H9 (cell line): ENCODE data around the gene C2orf72. TPM values are rescaled to one million over a fixed set of nuclear protein-coding genes. Genes with fewer than 3 reads are reported as not detected.

Source experiments
- DNase-seq: peaks from one replicate; pipeline ENCODE4 v3.0.0-alpha.2; 2017
- H2AFZ ChIP-seq: one replicate; pipeline ENCODE4 v1.6.1; 2013; ENCODE audit warnings: mild to moderate bottlenecking, low read length, control low read depth, moderate library complexity
- H2AK5ac ChIP-seq: 2 replicates; pipeline ENCODE4 v1.6.1; 2013; ENCODE audit warnings: low read length, control low read depth, mixed read lengths; ENCODE audit not compliant: insufficient read length
- H2BK120ac ChIP-seq: one replicate; pipeline ENCODE4 v1.6.1; 2013; ENCODE audit warnings: low read depth, mild to moderate bottlenecking, low read length, control low read depth, inconsistent platforms; ENCODE audit not compliant: poor library complexity, severe bottlenecking
- H2BK12ac ChIP-seq: 2 replicates; pipeline ENCODE4 v1.6.1; 2013; ENCODE audit warnings: low read length, control low read depth, mixed read lengths, low read depth; ENCODE audit not compliant: insufficient read length
- H2BK15ac ChIP-seq: 2 replicates; pipeline ENCODE4 v1.6.1; 2013; ENCODE audit warnings: low read depth, low read length, control low read depth
- H2BK20ac ChIP-seq: one replicate; pipeline ENCODE4 v1.6.1; 2013; ENCODE audit warnings: low read depth, mild to moderate bottlenecking, low read length, control low read depth, inconsistent platforms; ENCODE audit not compliant: poor library complexity, severe bottlenecking
- H2BK5ac ChIP-seq: 2 replicates; pipeline ENCODE4 v1.6.1; 2013; ENCODE audit warnings: low read length, control low read depth, mixed read lengths; ENCODE audit not compliant: insufficient read length
- H3K14ac ChIP-seq: 2 replicates; pipeline ENCODE4 v1.6.1; 2013; ENCODE audit warnings: low read length, control low read depth; ENCODE audit not compliant: insufficient read depth
- H3K18ac ChIP-seq: 2 replicates; pipeline ENCODE4 v1.6.1; 2013; ENCODE audit warnings: low read depth, mild to moderate bottlenecking, mixed read lengths, low read length, control low read depth; ENCODE audit not compliant: insufficient read length
- H3K23ac ChIP-seq: 2 replicates; pipeline ENCODE4 v1.6.1; 2013; ENCODE audit warnings: low read length, control low read depth, mixed read lengths, low read depth; ENCODE audit not compliant: insufficient read length
- H3K23me2 ChIP-seq: 2 replicates; pipeline ENCODE4 v1.6.1; 2013; ENCODE audit warnings: low read depth, mild to moderate bottlenecking, mixed read lengths, low read length, control low read depth; ENCODE audit not compliant: insufficient read length, poor library complexity, severe bottlenecking
- H3K27ac ChIP-seq: 2 replicates; pipeline ENCODE4 v1.5.1; 2013; ENCODE audit warnings: low read length, control low read depth, mixed read lengths, low read depth; ENCODE audit not compliant: insufficient read length
- H3K27me3 ChIP-seq: 2 replicates; pipeline ENCODE4 v1.6.1; 2013; ENCODE audit warnings: low read length, control low read depth, inconsistent platforms; ENCODE audit not compliant: insufficient read depth
- H3K4ac ChIP-seq: 2 replicates; pipeline ENCODE4 v1.6.1; 2013; ENCODE audit warnings: low read depth, mild to moderate bottlenecking, control low read depth, inconsistent platforms, low read length, moderate library complexity
- H3K4me1 ChIP-seq: 2 replicates; pipeline ENCODE4 v1.6.1; 2013; ENCODE audit warnings: low read length, control low read depth, inconsistent platforms; ENCODE audit not compliant: insufficient read depth
- H3K4me2 ChIP-seq: 2 replicates; pipeline ENCODE4 v1.6.1; 2013; ENCODE audit warnings: low read length, control low read depth, mixed read lengths; ENCODE audit not compliant: insufficient read length, insufficient read depth
- H3K56ac ChIP-seq: 2 replicates; pipeline ENCODE4 v1.6.1; 2013; ENCODE audit warnings: low read depth, mild to moderate bottlenecking, mixed read lengths, low read length, control low read depth; ENCODE audit not compliant: insufficient read length
- H3K79me1 ChIP-seq: 2 replicates; pipeline ENCODE4 v1.6.1; 2013; ENCODE audit warnings: low read depth, mild to moderate bottlenecking, moderate library complexity, low read length, control low read depth, inconsistent platforms; ENCODE audit not compliant: insufficient read depth, poor library complexity, severe bottlenecking
- H3K79me2 ChIP-seq: 2 replicates; pipeline ENCODE4 v1.6.1; 2013; ENCODE audit warnings: low read length, control low read depth, inconsistent platforms; ENCODE audit not compliant: insufficient read depth
- H3K9ac ChIP-seq: 2 replicates; pipeline ENCODE4 v1.6.1; 2013; ENCODE audit warnings: low read length, control low read depth, mixed read lengths; ENCODE audit not compliant: insufficient read length; ENCODE audit errors: extremely low read depth
- H3K9me3 ChIP-seq: one replicate; pipeline ENCODE4 v1.6.1; 2013; ENCODE audit warnings: low read depth, low read length, inconsistent platforms; ENCODE audit not compliant: control insufficient read depth
- H3T11ph ChIP-seq: one replicate; pipeline ENCODE4 v1.6.1; 2013; ENCODE audit warnings: mild to moderate bottlenecking, low read length, control low read depth, inconsistent platforms
- H4K20me1 ChIP-seq: one replicate; pipeline ENCODE4 v1.6.1; 2013; ENCODE audit not compliant: control insufficient read depth, insufficient read length, insufficient read depth
- H4K5ac ChIP-seq: 2 replicates; pipeline ENCODE4 v1.6.1; 2013; ENCODE audit warnings: low read depth, mild to moderate bottlenecking, mixed read lengths, low read length, control low read depth; ENCODE audit not compliant: insufficient read length
- H4K8ac ChIP-seq: replicated peaks from 2 replicates; pipeline ENCODE4 v1.6.1; 2013; ENCODE audit warnings: low read length, control low read depth, mixed read lengths, low read depth; ENCODE audit not compliant: insufficient read length
- H4K91ac ChIP-seq: 2 replicates; pipeline ENCODE4 v1.6.1; 2013; ENCODE audit warnings: low read depth, mild to moderate bottlenecking, moderate library complexity, mixed read lengths, low read length, control low read depth; ENCODE audit not compliant: insufficient read length
- H3K27ac Mint-ChIP-seq, 3 experiments: 2 replicates in 2 of 3; 3 replicates in 1 of 3; pipeline ENCODE4 v1.8.0; 2020 to 2021; ENCODE audit warnings: mixed read lengths in 3 of 3, mild to moderate bottlenecking in 1 of 3, moderate library complexity in 1 of 3
- H3K27me3 Mint-ChIP-seq: 2 replicates; pipeline ENCODE4 v1.8.0; 2021; ENCODE audit warnings: low read depth, mild to moderate bottlenecking, moderate library complexity, mixed read lengths
- H3K36me3 Mint-ChIP-seq, 3 experiments: 2 replicates in 2 of 3; 3 replicates in 1 of 3; pipeline ENCODE4 v1.8.0; 2020 to 2021; ENCODE audit warnings: low read depth in 3 of 3, mixed read lengths in 3 of 3; ENCODE audit not compliant: insufficient read depth in 1 of 3
- H3K4me1 Mint-ChIP-seq, 2 experiments: 2 replicates each; pipeline ENCODE4 v1.8.0; 2020; ENCODE audit warnings: mixed read lengths in 2 of 2
- H3K4me3 Mint-ChIP-seq, 2 experiments: 2 replicates in 1 of 2; 3 replicates in 1 of 2; pipeline ENCODE4 v1.8.0; 2020 to 2021; ENCODE audit warnings: mild to moderate bottlenecking in 2 of 2, mixed read lengths in 2 of 2, moderate library complexity in 1 of 2
- H3K9me3 Mint-ChIP-seq, 2 experiments: 2 replicates in 1 of 2; 3 replicates in 1 of 2; pipeline ENCODE4 v1.8.0; 2020; ENCODE audit warnings: mild to moderate bottlenecking in 2 of 2, mixed read lengths in 2 of 2, moderate library complexity in 1 of 2
- CTCF ChIP-seq: fragments of 200-600 bp; sonication (generic); conservative IDR thresholded peaks from 3 replicates; pipeline ENCODE4 v1.8.0; 2021; ENCODE audit warnings: antibody characterized with exemption, mild to moderate bottlenecking
- WGBS: extraction: QIAGEN DNeasy Blood & Tissue Kit; methylation state at CpG from one replicate; pipeline ENCODE4 v1.1.7; 2013; ENCODE audit warnings: missing lambda C conversion rate, low lambda C conversion rate, mixed read lengths; ENCODE audit not compliant: insufficient read length; ENCODE audit errors: extremely low coverage; 5-methylcytosine and 5-hydroxymethylcytosine counted together
- total RNA-seq: library from RNA; stranded (reverse); gene quantifications from 2 replicates; pipeline ENCODE4 v1.2.1, GENCODE V29; 2021

Gene C2orf72
- total RNA-seq, 1 experiment from 2014 or later: 1.0 TPM

- H3K9me3 ChIP-seq: no peaks in the 10 kb centered on the region
- H2BK15ac ChIP-seq: no peak overlapping the region
- no peak overlapping the region for H3K4ac ChIP-seq
- Mint-ChIP-seq H3K4me3 (no peak overlapping the region; a peak in 1 of 5 replicates), H3K9me3 (peaks cover 11 to 14% of the 10 kb centered on the region in 2 experiments), H3K36me3 (peaks cover 9 to 10% (median 9%) of the 10 kb centered on the region in 3 experiments), H3K27me3 (peaks cover 38% of the 10 kb centered on the region), H3K27ac (no peak overlapping the region), H3K4me1 (peaks cover 7 to 15% of the 10 kb centered on the region in 2 experiments; a peak in 3 of 4 replicates)
- no peak overlapping the region for H4K5ac ChIP-seq
- H3K23ac ChIP-seq: no peak overlapping the region
- H3K56ac ChIP-seq: no peak overlapping the region
- H3K79me1 ChIP-seq: no peaks in the 10 kb centered on the region
- no peak overlapping the region for H2BK120ac ChIP-seq
- no peak overlapping the region for H3K18ac ChIP-seq
- no peak overlapping the region for H2BK5ac ChIP-seq
- H3K27ac ChIP-seq: no peak overlapping the region
- no peak overlapping the region for H2BK20ac ChIP-seq
- no peaks in the 10 kb centered on the region; the same call in 1 of the 2 replicates for H3K27me3 ChIP-seq
- H2BK12ac ChIP-seq: no peak overlapping the region
- H4K8ac ChIP-seq: no peak overlapping the region
- H3K9ac ChIP-seq: no peak overlapping the region
- H4K20me1 ChIP-seq: no peaks in the 10 kb centered on the region
- H3K4me2 ChIP-seq: no peak overlapping the region
- H2AFZ ChIP-seq: no peak overlapping the region
- H3K4me1 ChIP-seq: no peaks in the 10 kb centered on the region
- no peak overlapping the region for H3T11ph ChIP-seq
- no peak overlapping the region for H3K14ac ChIP-seq
- H2AK5ac ChIP-seq: no peak overlapping the region
- no peak for TF ChIP-seq CTCF
- no peaks in the 10 kb centered on the region for H3K23me2 ChIP-seq
- no peak overlapping the region for H4K91ac ChIP-seq
- H3K79me2 ChIP-seq: no peaks in the 10 kb centered on the region
- DNase-seq: no peak
- no CpG with 5 or more reads among the region's 14 CpGs for WGBS
Observed at GRCh38 chr2:231009236-231009919, 27.9 kb upstream of the C2orf72 start.
